ENCODE data around the gene PNPO. TPM values are rescaled to one million over a fixed set of nuclear protein-coding genes. Genes with fewer than 3 reads are reported as not detected.
A peak's percentile ranks its signal among the peaks of the same experiment; 100 is the strongest.

PNPO gene
- polyA plus RNA-seq (35.5 to 71.9 TPM (median 41.1 TPM) in 3 replicates), polyA minus RNA-seq (54.3 to 92.5 TPM (median 80.0 TPM) in 3 replicates)
- 5.4 TPM for polyA plus RNA-seq (2011; ENCODE audit: low read depth)
- polyA plus RNA-seq (2011; cell fraction: cytosol; rRNA removed) = 41.4 and 45.0 TPM in 2 replicates
- polyA plus RNA-seq (2011; cell fraction: nucleus; rRNA removed) = 31.6 and 37.0 TPM in 2 replicates
- 19.8 and 30.0 TPM in 2 replicates for polyA plus RNA-seq (2012; ENCODE audit: low replicate concordance)
- 65.0 TPM for polyA minus RNA-seq (2011; cell fraction: cytosol; rRNA and poly(A)+ RNA removed)
- 19.4 and 26.8 TPM in 2 replicates for polyA minus RNA-seq (2011; cell fraction: nucleus; rRNA and poly(A)+ RNA removed)

DNA sequence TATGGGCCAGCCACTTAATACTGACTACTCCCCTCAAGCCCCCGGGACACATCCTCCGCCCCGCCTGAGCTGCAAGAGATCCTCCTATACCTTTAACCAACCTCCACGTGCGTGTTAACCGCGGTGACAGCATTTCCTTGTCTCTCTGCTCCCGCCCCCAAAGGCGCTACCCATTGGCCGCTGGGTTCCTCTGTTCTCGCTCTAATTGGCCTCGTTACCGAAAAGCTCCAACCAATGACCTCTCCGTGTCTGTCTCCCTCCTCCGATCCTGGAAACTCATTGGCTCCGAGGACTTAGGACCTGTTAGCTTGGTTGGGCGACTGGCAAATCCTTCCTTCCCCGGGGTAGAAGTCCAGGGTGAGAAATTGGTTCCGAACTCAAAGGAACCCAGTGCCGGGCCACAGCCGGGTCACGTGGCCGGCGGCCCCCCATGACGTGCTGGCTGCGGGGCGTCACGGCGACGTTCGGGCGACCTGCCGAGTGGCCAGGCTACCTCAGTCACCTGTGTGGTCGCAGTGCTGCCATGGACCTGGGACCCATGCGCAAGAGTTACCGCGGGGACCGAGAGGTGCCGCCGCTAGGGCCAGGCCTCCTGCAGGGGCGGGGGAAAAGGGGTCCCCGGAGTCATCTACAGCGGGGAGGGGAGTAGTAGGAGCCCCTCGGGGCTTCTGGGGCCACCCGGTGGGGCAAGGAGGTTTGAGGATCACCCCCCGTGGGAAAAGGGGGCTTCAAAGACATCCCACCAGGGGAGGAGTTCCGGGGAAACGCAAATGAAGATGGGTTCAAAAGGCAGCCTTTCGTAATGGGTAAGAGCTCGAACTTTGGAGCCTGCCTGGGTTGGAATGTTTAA, at the start of gene PNPO:
TSS of gene PNPO (plus strand) at position 326 of the 850 bp plus-strand sequence. CDS start at position 431, 105 bp downstream.
- peak; percentile 92 for FAIRE-seq
- no peaks in the 10 kb centered on the region for H3K9me1 ChIP-seq (ENCODE audit: control insufficient read depth, extremely low read depth, insufficient read depth, low read length)
- peak; percentile 92 for DNase-seq (ENCODE audit: low read depth, low spot score)
- peak within 1 kb of the TSS; percentile 64 for H3K27ac ChIP-seq (ENCODE audit: control insufficient read depth, insufficient read depth, low read length)
- dilution Hi-C loops (cut with MboI; ENCODE audit: extremely low pct_ligation_motif_present, low sequenced_read_pairs) = no loop called here
- H3K27me3 ChIP-seq (ENCODE audit: control insufficient read depth, extremely low read depth, insufficient read depth, low read length) = no peaks in the 10 kb centered on the region
- H3K9ac ChIP-seq (ENCODE audit: control insufficient read depth, extremely low read depth, insufficient read depth, low read length) = peak within 1 kb of the TSS; percentile 84
- peak within 1 kb of the TSS; percentile 93 for H3K4me2 ChIP-seq (ENCODE audit: control insufficient read depth, extremely low read depth, insufficient read depth, low read depth, low read length)
- TF ChIP-seq EZH2 (IDR thresholded peaks at IDR 0.05; ENCODE audit: low read length) = no peak
- TF ChIP-seq, protein P1, sequence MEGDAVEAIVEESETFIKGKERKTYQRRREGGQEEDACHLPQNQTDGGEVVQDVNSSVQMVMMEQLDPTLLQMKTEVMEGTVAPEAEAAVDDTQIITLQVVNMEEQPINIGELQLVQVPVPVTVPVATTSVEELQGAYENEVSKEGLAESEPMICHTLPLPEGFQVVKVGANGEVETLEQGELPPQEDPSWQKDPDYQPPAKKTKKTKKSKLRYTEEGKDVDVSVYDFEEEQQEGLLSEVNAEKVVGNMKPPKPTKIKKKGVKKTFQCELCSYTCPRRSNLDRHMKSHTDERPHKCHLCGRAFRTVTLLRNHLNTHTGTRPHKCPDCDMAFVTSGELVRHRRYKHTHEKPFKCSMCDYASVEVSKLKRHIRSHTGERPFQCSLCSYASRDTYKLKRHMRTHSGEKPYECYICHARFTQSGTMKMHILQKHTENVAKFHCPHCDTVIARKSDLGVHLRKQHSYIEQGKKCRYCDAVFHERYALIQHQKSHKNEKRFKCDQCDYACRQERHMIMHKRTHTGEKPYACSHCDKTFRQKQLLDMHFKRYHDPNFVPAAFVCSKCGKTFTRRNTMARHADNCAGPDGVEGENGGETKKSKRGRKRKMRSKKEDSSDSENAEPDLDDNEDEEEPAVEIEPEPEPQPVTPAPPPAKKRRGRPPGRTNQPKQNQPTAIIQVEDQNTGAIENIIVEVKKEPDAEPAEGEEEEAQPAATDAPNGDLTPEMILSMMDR (optimal IDR thresholded peaks at IDR 0.05 in 1 of 3, IDR thresholded peaks at IDR 0.05 in 1 of 3, conservative IDR thresholded peaks at IDR 0.05 in 1 of 3; ENCODE audit: extremely low read depth in 1 of 3, insufficient read depth in 2 of 3, low read length in 3 of 3) = peak in 1 of 3 experiments; percentile 17
- H3K79me2 ChIP-seq (ENCODE audit: control insufficient read depth, insufficient read depth, low read length) = peaks cover 19% of the 10 kb centered on the region
- H3K36me3 ChIP-seq (ENCODE audit: control insufficient read depth in 2 of 2, extremely low read depth in 1 of 2, insufficient read depth in 2 of 2, low read length in 2 of 2) = peaks cover 14 to 33% of the 10 kb centered on the region in 2 experiments
- H3K9me3 ChIP-seq (ENCODE audit: control insufficient read depth, low read depth, low read length) = no peaks in the 10 kb centered on the region
- H3K4me3 ChIP-seq (ENCODE audit: control insufficient read depth in 2 of 3, extremely low read depth in 1 of 3, insufficient read depth in 2 of 3, low read depth in 1 of 3, low read length in 3 of 3) = peak within 1 kb of the TSS; percentile 73 to 96 (median 91)
- no peaks in the 10 kb centered on the region for H4K20me1 ChIP-seq (ENCODE audit: control insufficient read depth, extremely low read depth, insufficient read depth, low read length)
- H2AFZ ChIP-seq (ENCODE audit: control insufficient read depth, low read length) = peak within 1 kb of the TSS; percentile 92
- peaks cover 17% of the 10 kb centered on the region for H3K4me1 ChIP-seq (ENCODE audit: control insufficient read depth, extremely low read depth, insufficient read depth, low read length)

DNA sequence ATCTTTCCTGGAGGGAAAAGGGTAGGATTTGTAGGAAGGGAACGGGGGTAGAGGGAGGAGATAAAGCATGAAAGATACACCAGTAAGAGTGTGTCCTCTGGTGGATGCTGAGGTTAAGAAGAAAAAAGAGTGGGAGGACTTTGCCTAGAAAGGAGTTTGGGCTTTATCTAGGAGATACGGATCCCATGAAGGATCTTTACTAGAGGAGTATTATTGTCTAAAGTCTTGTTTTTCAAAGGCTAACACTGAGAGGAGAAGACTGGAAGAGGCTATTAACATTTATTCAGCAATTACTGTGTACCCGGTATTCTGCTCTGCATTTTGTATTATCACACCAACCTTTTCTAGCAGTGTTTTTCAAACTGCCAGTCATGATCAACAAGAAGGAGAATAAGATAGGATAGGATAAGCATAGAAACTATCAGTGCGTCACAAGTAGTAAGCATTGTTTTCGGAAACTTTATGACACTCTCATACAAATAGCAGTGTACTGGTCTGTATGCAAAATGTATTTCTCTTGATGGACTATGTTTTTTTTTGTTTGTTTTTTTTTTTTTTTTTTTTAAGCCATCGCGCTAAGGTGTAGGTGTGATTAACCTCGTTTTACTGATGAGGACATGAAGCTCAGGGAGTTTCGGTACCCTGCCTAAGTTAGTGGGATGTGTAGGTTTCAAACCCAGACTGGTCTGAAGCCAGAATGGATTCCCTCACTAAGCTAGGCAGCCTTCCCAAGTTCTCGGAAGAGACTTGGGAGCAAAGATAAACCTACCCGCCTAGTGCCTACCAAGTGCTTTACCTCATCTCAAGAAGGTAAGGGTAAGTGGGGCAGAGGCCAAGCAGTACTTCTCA, 46.6 kb upstream of the PNPO start:
- H3K36me3 ChIP-seq (ENCODE audit: control insufficient read depth in 2 of 2, extremely low read depth in 1 of 2, insufficient read depth in 2 of 2, low read length in 2 of 2) = peaks cover 0 to 4% of the 10 kb centered on the region in 2 experiments
- no peak for FAIRE-seq
- peak overlapping the region; percentile 81 for H3K9ac ChIP-seq (ENCODE audit: control insufficient read depth, extremely low read depth, insufficient read depth, low read length)
- H4K20me1 ChIP-seq (ENCODE audit: control insufficient read depth, extremely low read depth, insufficient read depth, low read length) = no peaks in the 10 kb centered on the region
- peak overlapping the region; percentile 80 for H3K4me2 ChIP-seq (ENCODE audit: control insufficient read depth, extremely low read depth, insufficient read depth, low read depth, low read length)
- H3K27me3 ChIP-seq (ENCODE audit: control insufficient read depth, extremely low read depth, insufficient read depth, low read length) = no peaks in the 10 kb centered on the region
- no peaks in the 10 kb centered on the region for H3K9me1 ChIP-seq (ENCODE audit: control insufficient read depth, extremely low read depth, insufficient read depth, low read length)
- DNase-seq (ENCODE audit: low read depth, low spot score) = no peak
- H3K4me1 ChIP-seq (ENCODE audit: control insufficient read depth, extremely low read depth, insufficient read depth, low read length) = peaks cover 29% of the 10 kb centered on the region
- H3K27ac ChIP-seq (ENCODE audit: control insufficient read depth, insufficient read depth, low read length) = peak overlapping the region; percentile 67
- H2AFZ ChIP-seq (ENCODE audit: control insufficient read depth, low read length) = peak overlapping the region; percentile 52
- TF ChIP-seq EZH2 (IDR thresholded peaks at IDR 0.05; ENCODE audit: low read length) = no peak
- TF ChIP-seq, protein P1 (optimal IDR thresholded peaks at IDR 0.05 in 1 of 3, IDR thresholded peaks at IDR 0.05 in 1 of 3, conservative IDR thresholded peaks at IDR 0.05 in 1 of 3; ENCODE audit: extremely low read depth in 1 of 3, insufficient read depth in 2 of 3, low read length in 3 of 3) = peak in 1 of 3 experiments; percentile 6
- peaks cover 9% of the 10 kb centered on the region for H3K79me2 ChIP-seq (ENCODE audit: control insufficient read depth, insufficient read depth, low read length)
- H3K9me3 ChIP-seq (ENCODE audit: control insufficient read depth, low read depth, low read length) = no peaks in the 10 kb centered on the region
- H3K4me3 ChIP-seq (ENCODE audit: control insufficient read depth in 2 of 3, extremely low read depth in 1 of 3, insufficient read depth in 2 of 3, low read depth in 1 of 3, low read length in 3 of 3) = peak overlapping the region; percentile 62 to 78 (median 71)
- dilution Hi-C loops (cut with MboI; ENCODE audit: extremely low pct_ligation_motif_present, low sequenced_read_pairs) = no loop called here

Measured in keratinocyte (primary cell).